GM20431 (cell line): ENCODE measurements around the gene NOBOX.
"Not testable (repeated sequence)": the region's sequence is repeated elsewhere in the genome, so short reads cannot be mapped to it uniquely, and the experiment has no call there.

Experiments used
- in situ Hi-C: fragments of 300-500 bp; cut with MseI, MboI; formaldehyde crosslinking; loops from one replicate; pipeline ENCODE4 v1.15.0; 2020; ENCODE audit warnings: low sequenced_read_pairs; ENCODE audit not compliant: unreplicated experiment

The NOBOX gene

GRCh38 chr7:144403649-144404061, at the start of gene NOBOX:
Gene NOBOX (minus strand): TSS chr7:144403693.
- in situ Hi-C loops = no loop called here

DNA sequence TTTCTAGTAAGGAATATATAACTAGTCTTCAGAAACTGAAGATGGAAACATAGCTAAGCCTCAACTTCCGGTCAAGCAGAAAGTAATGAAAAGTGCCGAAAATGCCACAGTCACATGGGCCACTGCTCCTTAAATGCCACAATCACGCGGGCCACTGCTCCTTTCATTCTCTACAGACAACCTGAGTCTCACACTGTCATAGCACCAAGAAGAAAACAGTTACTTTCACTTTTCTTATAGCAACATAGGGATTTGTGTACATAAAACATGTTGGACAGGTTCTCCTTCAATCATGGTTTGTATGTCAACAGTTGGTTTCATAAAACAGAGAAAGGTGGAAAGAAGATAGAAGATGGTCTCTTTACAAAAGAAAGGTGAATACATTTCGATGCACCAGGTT, 48.6 kb upstream of the NOBOX start:
- in situ Hi-C loops = no loop called here

DNA sequence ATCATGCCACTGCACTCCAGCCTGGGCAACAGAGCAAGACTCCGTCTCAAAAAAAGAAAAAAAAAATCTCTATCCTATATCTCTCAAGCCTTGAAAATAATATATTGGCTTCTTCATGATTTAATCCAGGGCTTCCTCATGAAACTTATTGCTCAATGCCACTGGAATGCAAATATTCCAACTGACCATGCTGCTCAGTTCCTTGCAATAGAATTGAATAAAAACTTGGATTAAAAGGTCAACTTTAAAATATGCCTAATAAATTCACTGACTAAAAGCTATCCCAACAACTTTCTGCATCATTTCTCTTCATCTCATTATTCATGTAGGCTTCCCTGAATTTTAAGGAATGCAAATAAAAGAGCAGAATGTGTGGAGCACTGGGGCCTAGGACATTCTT, 42.1 kb upstream of the NOBOX start:
- in situ Hi-C loops = no loop called here

DNA sequence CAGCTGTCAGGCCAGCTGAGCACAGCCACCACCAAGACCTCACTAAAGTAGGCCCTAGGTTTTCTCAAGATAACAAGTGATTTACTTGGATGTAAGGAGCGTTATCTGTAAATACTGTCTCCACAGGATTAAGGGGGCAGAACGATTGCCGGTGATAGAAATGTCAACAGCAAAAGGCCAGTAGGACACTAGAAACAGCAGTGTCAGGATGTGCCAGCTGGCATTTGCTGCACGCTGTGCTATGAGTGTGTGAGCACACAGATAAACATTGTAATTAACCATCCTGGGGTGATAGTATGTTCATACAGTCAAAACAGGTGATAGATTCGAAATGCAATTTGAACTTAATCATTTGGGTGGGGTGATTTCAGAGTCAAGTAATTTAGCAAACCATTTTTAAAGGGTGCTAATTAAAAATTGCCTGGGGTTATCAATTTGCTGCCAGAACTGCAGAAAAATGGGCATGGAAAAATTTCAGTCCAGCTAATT, 36.3 kb upstream of the NOBOX start:
- in situ Hi-C loops = no loop called here

DNA sequence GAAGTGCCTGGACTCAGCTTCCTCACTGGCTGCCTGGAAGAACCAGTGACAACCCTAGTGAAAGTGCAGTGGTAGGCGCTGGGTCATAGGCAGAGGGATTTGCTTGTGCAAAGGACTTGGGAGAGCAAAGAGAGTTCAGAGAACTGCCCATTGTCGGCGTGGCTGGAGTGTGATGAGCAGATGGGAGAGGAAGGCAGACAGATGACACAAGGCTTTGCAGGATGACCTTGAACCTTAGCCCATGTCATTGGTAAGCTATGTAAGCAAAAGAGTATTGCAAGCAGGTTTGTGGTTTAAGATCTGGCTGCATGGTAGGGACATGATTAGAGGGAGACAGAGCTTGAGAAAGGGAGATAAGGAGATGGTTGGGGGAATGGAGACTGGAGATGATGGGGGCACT, 35.3 kb upstream of the NOBOX start:
- in situ Hi-C loops = no loop called here

GRCh38 chr7:144437370-144438191, 34.1 kb upstream of the NOBOX start:
- in situ Hi-C loops = no loop called here

GRCh38 chr7:144436500-144436899, 33.0 kb upstream of the NOBOX start:
- in situ Hi-C loops = no loop called here

DNA sequence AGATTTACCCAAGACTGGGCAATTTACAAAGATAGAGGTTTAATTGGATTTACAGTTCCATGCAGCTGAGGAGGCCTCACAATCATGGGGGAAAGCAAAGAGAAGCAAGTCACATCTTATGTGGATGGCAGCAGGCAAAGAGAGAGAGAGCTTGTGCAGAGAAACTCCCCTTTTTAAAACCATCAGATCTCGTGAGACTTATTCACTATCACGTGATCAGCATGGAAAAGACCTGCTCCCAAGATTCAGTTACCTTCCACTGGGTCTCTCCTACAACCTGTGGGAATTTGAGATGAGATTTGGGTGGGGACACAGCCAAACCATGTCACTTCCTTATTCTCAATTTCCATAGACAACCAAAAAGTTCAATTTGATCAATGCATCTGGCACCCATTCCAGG, 24.9 kb upstream of the NOBOX start:
- in situ Hi-C loops = no loop called here

DNA sequence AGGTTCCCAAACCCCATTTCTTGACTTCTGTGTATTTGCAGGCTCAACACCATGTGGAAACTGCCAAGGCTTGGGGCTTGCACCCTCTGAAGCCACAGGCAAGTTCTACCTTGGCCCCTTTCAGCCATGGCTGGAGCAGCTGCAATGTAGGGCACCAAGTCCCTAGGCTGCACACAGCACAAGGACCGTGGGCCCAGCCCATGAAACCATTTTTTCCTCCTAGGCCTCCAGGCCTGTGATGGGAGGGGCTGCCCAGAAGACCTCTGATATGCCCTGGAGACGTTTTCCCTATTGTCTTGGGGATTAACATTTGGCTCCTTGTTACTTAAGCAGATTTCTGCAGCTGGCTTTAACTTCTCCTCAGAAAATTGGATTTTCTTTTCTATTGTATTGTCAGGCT, 24.0 kb upstream of the NOBOX start:
- in situ Hi-C loops = not testable (repeated sequence)

- in situ Hi-C loops = not testable (repeated sequence)
These were observed 15.4 kb upstream of the NOBOX start for GRCh38 chr7:144418931-144419330.

DNA sequence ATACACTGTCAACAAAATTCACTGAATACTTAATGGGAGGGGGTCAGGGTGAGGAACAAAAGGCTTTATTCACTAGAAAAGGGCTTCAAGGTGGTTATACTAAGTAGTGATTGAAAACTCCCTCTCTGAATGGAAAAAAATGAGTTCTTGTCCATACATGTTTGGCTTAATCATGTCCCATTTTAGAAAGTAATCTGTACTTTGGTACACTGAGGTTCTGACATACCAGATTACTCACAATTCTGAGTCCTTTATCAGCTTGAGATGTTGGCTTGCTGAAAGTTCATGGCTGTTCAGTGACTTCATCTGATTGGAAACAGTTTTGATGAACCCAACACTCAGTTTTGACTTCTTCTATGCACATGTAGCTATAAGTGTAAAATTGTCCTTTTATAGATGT, 12.8 kb upstream of the NOBOX start:
- in situ Hi-C loops = no loop called here

DNA sequence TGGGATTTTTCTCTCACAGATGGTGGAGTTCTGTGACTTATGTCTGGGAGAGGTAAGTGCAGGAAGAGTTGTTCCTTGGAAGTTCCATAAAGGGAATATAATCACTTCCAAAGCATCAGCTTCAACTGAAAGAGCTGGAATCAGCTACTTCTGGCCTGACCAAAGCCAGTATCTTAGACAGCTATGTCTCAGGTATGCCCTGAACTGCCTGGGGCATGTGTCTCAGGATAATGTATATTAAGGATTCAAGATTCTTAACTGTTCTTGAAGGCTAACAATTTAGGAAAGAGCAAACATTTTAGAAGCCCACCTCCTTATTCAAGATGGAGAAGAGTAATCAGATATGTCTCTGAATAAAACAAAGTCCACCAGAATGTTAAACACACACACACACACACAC, 12.4 kb upstream of the NOBOX start:
- in situ Hi-C loops = no loop called here

DNA sequence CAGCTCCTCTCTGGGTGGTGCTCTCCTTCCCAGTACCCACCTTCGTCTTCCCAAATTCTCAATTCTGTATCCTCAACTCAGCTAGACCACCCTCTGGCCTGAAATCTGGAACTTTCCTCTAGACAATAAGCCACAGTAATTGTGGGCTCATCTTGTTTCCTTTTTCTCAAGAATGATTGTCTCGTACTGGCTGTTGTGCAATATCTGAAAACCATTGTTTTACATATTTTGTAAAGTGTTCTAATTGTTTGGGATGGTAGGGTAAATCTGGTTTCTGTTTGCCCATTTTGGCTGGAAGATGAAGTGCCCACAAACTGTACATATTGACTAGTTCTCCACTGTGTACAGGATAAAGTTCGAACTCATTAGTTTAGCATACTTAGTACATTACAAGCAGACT, 11.3 kb upstream of the NOBOX start:
- in situ Hi-C loops = no loop called here

DNA sequence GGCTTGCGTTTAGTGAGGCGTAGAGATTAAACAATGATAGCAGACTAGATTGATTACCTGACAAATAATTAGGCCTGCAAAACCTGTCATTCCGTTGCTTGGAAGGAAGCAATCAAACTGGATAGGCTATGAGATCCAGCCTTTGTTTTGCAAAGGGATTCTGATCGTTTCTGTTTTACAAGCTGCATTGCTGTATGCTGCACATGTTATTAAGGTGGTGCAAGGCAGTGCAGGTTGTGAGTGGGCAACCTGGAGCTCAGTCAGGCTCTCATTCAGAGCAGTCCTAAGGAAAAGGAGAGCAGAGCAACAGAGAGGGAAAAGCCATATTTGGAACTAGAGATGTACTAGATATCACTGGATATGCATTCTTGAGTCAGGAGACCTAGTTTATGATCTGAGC, 6.9 kb upstream of the NOBOX start:
- in situ Hi-C loops = no loop called here

GRCh38 chr7:144408121-144408520, 4.6 kb upstream of the NOBOX start:
- in situ Hi-C loops = no loop called here

- in situ Hi-C loops = no loop called here
These were observed 3.9 kb upstream of the NOBOX start for GRCh38 chr7:144407266-144407931.

GRCh38 chr7:144404946-144405345, 1.5 kb upstream of the NOBOX start:
- in situ Hi-C loops = no loop called here

DNA sequence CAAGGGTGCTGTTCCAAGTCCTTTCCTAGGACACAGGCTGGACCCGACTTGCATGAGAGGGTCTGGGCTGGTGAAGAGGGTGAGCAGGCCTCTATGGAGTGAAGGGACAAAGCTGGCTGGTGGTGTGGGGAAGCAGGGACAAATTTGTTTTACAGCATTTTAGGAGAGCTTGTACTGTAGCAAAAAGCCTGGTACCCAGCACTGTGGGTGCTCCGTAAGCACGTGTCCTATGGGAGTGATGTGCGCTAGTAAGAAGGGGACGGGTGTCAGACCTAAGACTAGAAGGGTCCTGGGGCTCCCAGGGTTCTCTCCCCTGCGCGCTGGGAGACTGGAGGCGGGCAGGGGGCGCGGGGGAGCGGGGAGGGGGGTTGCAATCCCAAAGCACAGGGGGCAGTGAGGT, 391 bp downstream of the NOBOX start:
- in situ Hi-C loops = no loop called here

DNA sequence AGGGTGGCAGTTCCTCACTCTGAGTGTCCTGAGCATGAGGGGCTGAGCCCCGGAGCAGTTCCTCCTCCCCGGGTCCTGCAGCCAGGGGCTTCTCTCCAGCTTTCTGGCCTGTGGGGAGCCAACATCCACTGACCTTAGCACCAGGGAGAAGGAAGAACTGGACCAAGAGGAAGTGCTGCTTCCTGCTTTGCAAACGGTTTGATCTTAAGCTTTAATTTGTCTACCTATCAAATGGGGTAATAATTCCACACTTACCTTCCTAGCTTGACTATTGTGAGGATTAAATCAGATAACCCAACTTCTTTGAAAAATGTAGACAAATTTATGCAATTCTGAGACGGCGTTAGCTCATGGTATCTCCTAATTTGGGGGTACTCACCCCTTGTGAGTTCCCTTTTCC, 2.0 kb downstream of the NOBOX start:
- in situ Hi-C loops = no loop called here

DNA sequence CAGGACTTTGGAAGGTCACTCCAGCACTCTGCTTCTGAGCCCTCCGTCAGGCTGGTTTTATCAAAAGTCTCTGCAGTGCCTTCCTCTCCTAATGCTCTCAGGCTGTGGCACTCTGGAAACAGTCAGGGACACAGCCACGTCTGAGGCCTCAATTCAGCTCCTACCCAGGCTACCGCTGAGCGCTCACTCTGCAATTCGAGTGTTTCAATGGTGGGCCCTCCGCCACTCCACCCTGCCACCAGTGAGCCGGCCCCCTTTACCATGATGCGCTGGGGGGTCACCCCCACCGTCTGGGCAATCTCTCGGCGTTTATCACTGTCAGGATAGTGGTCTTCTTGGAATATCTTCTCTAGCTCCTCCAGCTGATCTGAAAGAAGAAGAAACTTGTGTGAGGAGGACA, 3.5 kb downstream of the NOBOX start:
- in situ Hi-C loops = loop anchor here (25.0 kb wide), 1 partner anchor 238 kb away; no protein-coding TSS in a partner anchor

DNA sequence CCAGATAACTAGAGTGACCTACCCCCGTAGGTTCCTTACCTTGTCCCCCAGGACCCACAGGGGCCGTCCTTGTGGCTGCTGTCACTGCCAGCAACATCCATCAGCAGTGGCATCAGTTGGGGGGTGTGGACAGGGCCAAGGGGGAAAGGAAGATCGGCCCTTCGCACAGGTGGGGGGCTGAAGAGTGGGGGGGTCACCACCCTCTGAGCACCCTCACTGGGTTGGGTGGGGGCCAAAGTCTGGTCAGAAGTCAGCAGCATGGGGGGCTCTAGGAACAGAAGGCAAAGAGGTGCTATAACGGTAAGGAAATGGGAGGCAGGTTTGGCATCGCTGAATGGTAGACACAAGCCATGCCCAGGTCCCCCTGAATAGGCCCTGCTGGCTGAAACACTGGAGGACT, 4.6 kb downstream of the NOBOX start:
- in situ Hi-C loops = loop anchor here (25.0 kb wide), 1 partner anchor 237 kb away; no protein-coding TSS in a partner anchor
